ENCODE results near the gene SEL1L3.

DNA sequence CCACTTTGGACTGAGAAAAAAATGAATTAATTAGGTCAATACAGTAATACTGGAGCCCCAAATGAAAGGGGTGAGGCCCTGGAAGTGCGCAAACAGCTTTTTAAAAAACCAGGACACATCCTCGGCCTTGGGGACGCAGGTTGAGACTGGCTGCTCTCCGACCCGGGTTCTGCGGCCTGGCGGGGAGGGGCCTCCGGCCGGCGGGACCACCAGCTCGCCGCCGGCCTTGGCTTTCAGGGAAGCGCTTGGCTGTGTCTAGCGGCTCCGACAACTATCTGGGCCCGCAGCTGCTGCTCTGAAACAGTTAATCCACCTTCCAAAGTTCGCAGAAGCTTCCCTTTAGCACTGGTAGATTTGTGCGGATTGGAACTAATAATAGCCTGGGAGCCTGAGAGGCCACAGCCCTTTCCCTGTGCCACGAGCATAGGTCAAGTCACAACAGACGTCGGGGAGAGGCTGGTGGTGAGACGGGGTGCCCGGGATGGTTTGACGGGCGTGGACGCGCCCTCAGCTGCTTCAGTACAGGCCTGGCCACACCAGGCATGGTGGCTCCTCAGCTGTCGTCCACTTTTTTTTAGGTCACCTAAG, 1.1 kb upstream of the SEL1L3 start:
- no peak for TF ChIP-seq RXRA (IDR thresholded peaks at IDR 0.05)
- no peak for TF ChIP-seq JUND (IDR thresholded peaks at IDR 0.05)
- TF ChIP-seq, protein P1, sequence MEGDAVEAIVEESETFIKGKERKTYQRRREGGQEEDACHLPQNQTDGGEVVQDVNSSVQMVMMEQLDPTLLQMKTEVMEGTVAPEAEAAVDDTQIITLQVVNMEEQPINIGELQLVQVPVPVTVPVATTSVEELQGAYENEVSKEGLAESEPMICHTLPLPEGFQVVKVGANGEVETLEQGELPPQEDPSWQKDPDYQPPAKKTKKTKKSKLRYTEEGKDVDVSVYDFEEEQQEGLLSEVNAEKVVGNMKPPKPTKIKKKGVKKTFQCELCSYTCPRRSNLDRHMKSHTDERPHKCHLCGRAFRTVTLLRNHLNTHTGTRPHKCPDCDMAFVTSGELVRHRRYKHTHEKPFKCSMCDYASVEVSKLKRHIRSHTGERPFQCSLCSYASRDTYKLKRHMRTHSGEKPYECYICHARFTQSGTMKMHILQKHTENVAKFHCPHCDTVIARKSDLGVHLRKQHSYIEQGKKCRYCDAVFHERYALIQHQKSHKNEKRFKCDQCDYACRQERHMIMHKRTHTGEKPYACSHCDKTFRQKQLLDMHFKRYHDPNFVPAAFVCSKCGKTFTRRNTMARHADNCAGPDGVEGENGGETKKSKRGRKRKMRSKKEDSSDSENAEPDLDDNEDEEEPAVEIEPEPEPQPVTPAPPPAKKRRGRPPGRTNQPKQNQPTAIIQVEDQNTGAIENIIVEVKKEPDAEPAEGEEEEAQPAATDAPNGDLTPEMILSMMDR (IDR thresholded peaks at IDR 0.05; ENCODE audit: low read depth, low read length, missing input control): no peak
- TF ChIP-seq, protein P2, sequence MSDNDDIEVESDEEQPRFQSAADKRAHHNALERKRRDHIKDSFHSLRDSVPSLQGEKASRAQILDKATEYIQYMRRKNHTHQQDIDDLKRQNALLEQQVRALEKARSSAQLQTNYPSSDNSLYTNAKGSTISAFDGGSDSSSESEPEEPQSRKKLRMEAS (IDR thresholded peaks at IDR 0.05): no peak
